ENCODE results near the gene TMPRSS5. TPM values are rescaled to one million over a fixed set of nuclear protein-coding genes. Genes with fewer than 3 reads are reported as not detected.

The TMPRSS5 gene
- total RNA-seq, 1 donor from 2014 or later: 0.34 TPM

DNA sequence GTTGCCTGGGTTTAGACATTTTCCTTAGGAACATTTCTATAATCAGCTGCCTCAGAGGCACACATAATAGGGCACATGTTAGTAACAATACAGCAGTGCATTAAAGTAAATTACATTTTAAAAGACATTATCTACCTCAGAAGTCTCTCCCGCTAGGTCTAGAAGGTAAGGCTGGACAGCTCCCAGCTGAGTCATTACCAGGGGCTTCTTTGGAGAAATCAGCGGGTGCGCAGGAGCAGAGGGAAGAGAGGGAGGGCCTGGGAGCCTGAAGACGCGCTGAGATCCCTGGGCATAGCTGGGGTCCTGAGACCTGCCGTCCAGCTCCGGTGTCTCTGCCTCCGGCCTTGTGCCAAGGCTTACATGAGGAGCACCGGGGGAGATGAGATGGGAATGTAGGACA is 67.7 kb downstream of the TMPRSS5 start:
- Histone ChIP-seq H3K4me1 (ENCODE audit: insufficient read depth, low read length) (peaks cover 2% of the 10 kb centered on the region), H3K36me3 (ENCODE audit: insufficient read depth, low read length) (no peaks in the 10 kb centered on the region), H3K9me3 (ENCODE audit: insufficient read depth, low read depth, low read length) (no peaks in the 10 kb centered on the region), H3K27ac (ENCODE audit: low read depth, low read length) (no peak overlapping the region), H2AFZ (ENCODE audit: low read depth, low read length) (no peak overlapping the region), H3K4me3 (ENCODE audit: insufficient read depth, low read depth, low read length) (no peak overlapping the region), H3K79me2 (ENCODE audit: insufficient read depth, low read length) (no peaks in the 10 kb centered on the region), H3K4me2 (ENCODE audit: low read length) (no peak overlapping the region), H3K9ac (ENCODE audit: low read length) (no peak overlapping the region), H4K20me1 (ENCODE audit: insufficient read depth, low read length) (no peaks in the 10 kb centered on the region), H3K27me3 (ENCODE audit: insufficient read depth, low read length) (no peaks in the 10 kb centered on the region)
- DNase-seq (ENCODE audit: low read depth): no peak
- TF ChIP-seq, protein P1, sequence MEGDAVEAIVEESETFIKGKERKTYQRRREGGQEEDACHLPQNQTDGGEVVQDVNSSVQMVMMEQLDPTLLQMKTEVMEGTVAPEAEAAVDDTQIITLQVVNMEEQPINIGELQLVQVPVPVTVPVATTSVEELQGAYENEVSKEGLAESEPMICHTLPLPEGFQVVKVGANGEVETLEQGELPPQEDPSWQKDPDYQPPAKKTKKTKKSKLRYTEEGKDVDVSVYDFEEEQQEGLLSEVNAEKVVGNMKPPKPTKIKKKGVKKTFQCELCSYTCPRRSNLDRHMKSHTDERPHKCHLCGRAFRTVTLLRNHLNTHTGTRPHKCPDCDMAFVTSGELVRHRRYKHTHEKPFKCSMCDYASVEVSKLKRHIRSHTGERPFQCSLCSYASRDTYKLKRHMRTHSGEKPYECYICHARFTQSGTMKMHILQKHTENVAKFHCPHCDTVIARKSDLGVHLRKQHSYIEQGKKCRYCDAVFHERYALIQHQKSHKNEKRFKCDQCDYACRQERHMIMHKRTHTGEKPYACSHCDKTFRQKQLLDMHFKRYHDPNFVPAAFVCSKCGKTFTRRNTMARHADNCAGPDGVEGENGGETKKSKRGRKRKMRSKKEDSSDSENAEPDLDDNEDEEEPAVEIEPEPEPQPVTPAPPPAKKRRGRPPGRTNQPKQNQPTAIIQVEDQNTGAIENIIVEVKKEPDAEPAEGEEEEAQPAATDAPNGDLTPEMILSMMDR (IDR thresholded peaks at IDR 0.05; ENCODE audit: insufficient read depth, low read depth, low read length): no peak
- no peak for TF ChIP-seq EZH2 (IDR thresholded peaks at IDR 0.05; ENCODE audit: insufficient read depth, low read length)
- Mint-ChIP-seq H3K4me3 (ENCODE audit: unreplicated experiment) (no peak overlapping the region), H3K27me3 (ENCODE audit: low read depth, unreplicated experiment) (peaks cover 34% of the 10 kb centered on the region), H3K36me3 (ENCODE audit: low read depth, unreplicated experiment) (no peaks in the 10 kb centered on the region), H3K4me1 (ENCODE audit: low read depth, unreplicated experiment) (no peaks in the 10 kb centered on the region), H3K27ac (ENCODE audit: unreplicated experiment) (no peak overlapping the region), H3K9me3 (ENCODE audit: unreplicated experiment) (peaks cover 26% of the 10 kb centered on the region)
- FAIRE-seq: no peak

DNA sequence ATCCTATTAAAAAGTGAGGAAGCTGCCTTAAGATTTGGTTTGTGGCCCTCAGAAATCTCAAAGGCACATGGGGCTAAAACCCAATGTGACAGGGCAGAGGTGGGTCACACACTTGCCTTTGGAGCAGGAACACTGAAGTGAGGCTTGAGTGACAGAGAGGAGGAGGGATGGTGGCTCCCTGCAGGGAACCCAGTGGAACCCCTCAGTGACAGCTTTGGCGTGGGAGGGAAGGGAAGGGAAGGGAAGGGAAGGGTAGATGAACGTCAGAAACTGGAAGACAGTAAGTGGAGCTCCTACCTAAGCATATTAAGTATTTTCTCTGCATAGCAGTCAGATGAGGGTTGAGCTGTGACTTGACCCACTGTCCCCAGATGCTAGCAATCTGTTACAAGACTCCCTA is 68.5 kb downstream of the TMPRSS5 start:
- no peak for TF ChIP-seq EZH2 (IDR thresholded peaks at IDR 0.05; ENCODE audit: insufficient read depth, low read length)
- TF ChIP-seq, protein P1 (IDR thresholded peaks at IDR 0.05; ENCODE audit: insufficient read depth, low read depth, low read length): no peak
- Histone ChIP-seq H3K27ac (ENCODE audit: low read depth, low read length) (no peak overlapping the region), H4K20me1 (ENCODE audit: insufficient read depth, low read length) (no peaks in the 10 kb centered on the region), H3K36me3 (ENCODE audit: insufficient read depth, low read length) (no peaks in the 10 kb centered on the region), H3K9ac (ENCODE audit: low read length) (no peak overlapping the region), H3K4me3 (ENCODE audit: insufficient read depth, low read depth, low read length) (no peak overlapping the region), H3K27me3 (ENCODE audit: insufficient read depth, low read length) (no peaks in the 10 kb centered on the region), H3K9me3 (ENCODE audit: insufficient read depth, low read depth, low read length) (no peaks in the 10 kb centered on the region), H3K4me1 (ENCODE audit: insufficient read depth, low read length) (peaks cover 10% of the 10 kb centered on the region), H3K4me2 (ENCODE audit: low read length) (no peak overlapping the region), H2AFZ (ENCODE audit: low read depth, low read length) (no peak overlapping the region), H3K79me2 (ENCODE audit: insufficient read depth, low read length) (no peaks in the 10 kb centered on the region)
- no peaks in the 10 kb centered on the region for H3K36me3 Mint-ChIP-seq (ENCODE audit: low read depth, unreplicated experiment)
- no peak overlapping the region for H3K27ac Mint-ChIP-seq (ENCODE audit: unreplicated experiment)
- peaks cover 28% of the 10 kb centered on the region for H3K27me3 Mint-ChIP-seq (ENCODE audit: low read depth, unreplicated experiment)
- H3K4me1 Mint-ChIP-seq (ENCODE audit: low read depth, unreplicated experiment): peaks cover 5% of the 10 kb centered on the region
- DNase-seq (ENCODE audit: low read depth) (no peak), FAIRE-seq (no peak)
- no peak overlapping the region for H3K4me3 Mint-ChIP-seq (ENCODE audit: unreplicated experiment)
- H3K9me3 Mint-ChIP-seq (ENCODE audit: unreplicated experiment): peaks cover 26% of the 10 kb centered on the region

Other genes starting within 250 kb of the TMPRSS5 start
- gene DRD2, start 230.9 kb downstream of the TMPRSS5 start, total RNA-seq: 0.14 TPM in 1 of 2 replicates, not detected in the other
- 16.6 and 17.9 TPM in 2 replicates for gene ZW10, start 67.4 kb upstream of the TMPRSS5 start, total RNA-seq
- gene CLDN25, start 73.5 kb upstream of the TMPRSS5 start, total RNA-seq: not detected in 2 replicates
- gene USP28, start 169.3 kb upstream of the TMPRSS5 start, total RNA-seq: 35.0 and 39.3 TPM in 2 replicates
- gene HTR3B, start 198.5 kb upstream of the TMPRSS5 start, total RNA-seq: not detected in 2 replicates